ENCODE measurements around the gene FARP1.
A peak's percentile ranks its signal among the peaks of the same experiment; 100 is the strongest.

The FARP1 gene

GRCh38 chr13:98297745-98298144 lies 154.9 kb downstream of the FARP1 start:
- TF ChIP-seq CTCF (conservative IDR thresholded peaks at IDR 0.05) (no peak), ZFX (IDR thresholded peaks at IDR 0.05) (no peak)
- no peak overlapping the region for H3K27ac ChIP-seq

GRCh38 chr13:98298599-98298998 lies 155.7 kb downstream of the FARP1 start:
- TF ChIP-seq ZFX (IDR thresholded peaks at IDR 0.05) (no peak), CTCF (conservative IDR thresholded peaks at IDR 0.05) (no peak)
- no peak overlapping the region for H3K27ac ChIP-seq

GRCh38 chr13:98299235-98299965 lies 156.5 kb downstream of the FARP1 start:
- TF ChIP-seq ZFX (IDR thresholded peaks at IDR 0.05) (no peak), CTCF (conservative IDR thresholded peaks at IDR 0.05) (no peak)
- H3K27ac ChIP-seq: no peak overlapping the region

GRCh38 chr13:98299966-98300350 lies 157.1 kb downstream of the FARP1 start:
- no peak for TF ChIP-seq ZFX (IDR thresholded peaks at IDR 0.05)
- no peak for TF ChIP-seq CTCF (conservative IDR thresholded peaks at IDR 0.05)

GRCh38 chr13:98300956-98301641 lies 158.2 kb downstream of the FARP1 start:
- peak overlapping the region; percentile 60 for H3K27ac ChIP-seq
- TF ChIP-seq CTCF (conservative IDR thresholded peaks at IDR 0.05) (no peak), ZFX (IDR thresholded peaks at IDR 0.05) (no peak)

More at GRCh38 chr13:98299966-98300350, 157.1 kb downstream of the FARP1 start:
- no peak overlapping the region for H3K27ac ChIP-seq

GRCh38 chr13:98301721-98302120 lies 158.8 kb downstream of the FARP1 start:
- peak overlapping the region; percentile 60; the same call in 1 of the 2 replicates for H3K27ac ChIP-seq
- no peak for TF ChIP-seq CTCF (conservative IDR thresholded peaks at IDR 0.05)
- TF ChIP-seq ZFX (IDR thresholded peaks at IDR 0.05): no peak

GRCh38 chr13:98303858-98304257 lies 161.0 kb downstream of the FARP1 start:
- no peak overlapping the region for H3K27ac ChIP-seq
- TF ChIP-seq ZFX (IDR thresholded peaks at IDR 0.05) (no peak), CTCF (conservative IDR thresholded peaks at IDR 0.05) (no peak)

Data from C4-2B (cell line).